HepG2 (cell line): ENCODE data around the gene FBXO24. TPM values are rescaled to one million over a fixed set of nuclear protein-coding genes. Genes with fewer than 3 reads are reported as not detected.
A peak's percentile ranks its signal among the peaks of the same experiment; 100 is the strongest.

Experiments
- ARNTL ChIP-seq: sonication (generic); formaldehyde crosslinking; IDR thresholded peaks from 2 replicates; pipeline ENCODE4 v1.4.0; 2020; ENCODE audit warnings: mild to moderate bottlenecking, missing genetic modification reagents
- DZIP1 ChIP-seq: sonication (generic); formaldehyde crosslinking; IDR thresholded peaks from 2 replicates; pipeline ENCODE4 v1.5.0; 2020; ENCODE audit warnings: mild to moderate bottlenecking, missing genetic modification reagents
- FOXO4 ChIP-seq: sonication (generic); formaldehyde crosslinking; conservative IDR thresholded peaks from 2 replicates; pipeline ENCODE4 v1.8.1; 2023; ENCODE audit warnings: missing genetic modification reagents
- JDP2 ChIP-seq: sonication (generic); formaldehyde crosslinking; IDR thresholded peaks from 2 replicates; pipeline ENCODE4 v1.8.1; 2022; ENCODE audit warnings: missing genetic modification reagents, borderline replicate concordance
- MAZ ChIP-seq, 2 experiments: sonication (generic) in 1 of 2; formaldehyde crosslinking in 1 of 2; IDR thresholded peaks; 2 replicates each; pipeline versions ENCODE4 v1.5.0 to v1.6.1; 2012 to 2020; ENCODE audit warnings: low read depth in 2 of 2, mild to moderate bottlenecking in 2 of 2, borderline replicate concordance in 1 of 2, improper control_type of control experiment in 1 of 2, low read length in 1 of 2, missing genetic modification reagents in 1 of 2, moderate library complexity in 1 of 2
- NFYC ChIP-seq: IDR thresholded peaks from 2 replicates; pipeline ENCODE4 v1.6.1; 2016; ENCODE audit warnings: missing genetic modification reagents, missing compliant biosample characterization
- ZNF180 ChIP-seq: sonication (generic); formaldehyde crosslinking; IDR thresholded peaks from 2 replicates; pipeline ENCODE4 v1.4.0; 2020; ENCODE audit warnings: low read depth, missing genetic modification reagents, borderline replicate concordance
- ZNF431 ChIP-seq: sonication (generic); formaldehyde crosslinking; IDR thresholded peaks from 2 replicates; pipeline ENCODE4 v1.9.0; 2022; ENCODE audit warnings: missing genetic modification reagents, low read depth, mild to moderate bottlenecking, borderline replicate concordance
- ZNF574 ChIP-seq: sonication (generic); formaldehyde crosslinking; IDR thresholded peaks from 2 replicates; pipeline ENCODE4 v1.4.0; 2020; ENCODE audit warnings: missing genetic modification reagents
- polyA plus RNA-seq, 8 experiments: library from polyadenylated mRNA; depleted of rRNA in 3 of 8; stranded (reverse) in 7 of 8; unstranded in 1 of 8; fragments of >200 nt; fragmentation: Illumina TruSeq in 4 of 8; extraction: Trizol in 4 of 8; gene quantifications; 2 replicates each; pipeline versions ENCODE4 v1.2.1 to v1.2.3, GENCODE V29; 2011 to 2016; ENCODE audit warnings: low read depth in 4 of 8, missing spikeins in 1 of 8, mixed read lengths in 1 of 8; ENCODE audit not compliant: insufficient read depth in 1 of 8
- total RNA-seq, 5 experiments: library from RNA; depleted of rRNA; stranded (reverse); fragments of >200 nt; fragmentation: Illumina TruSeq; extraction: Trizol; gene quantifications; 2 replicates each; pipeline ENCODE4 v1.2.3, GENCODE V29; 2016; ENCODE audit warnings: low read depth in 1 of 5
- TF ChIP-seq, protein P1 (sequence below): sonication (generic); formaldehyde crosslinking; conservative IDR thresholded peaks from 2 replicates; pipeline ENCODE4 v1.4.0; 2020; ENCODE audit warnings: missing genetic modification reagents
- TF ChIP-seq, protein P2 (sequence below): sonication (generic); formaldehyde crosslinking; IDR thresholded peaks from 2 replicates; pipeline ENCODE4 v1.5.1; 2020; ENCODE audit warnings: mild to moderate bottlenecking, missing genetic modification reagents, moderate library complexity
- TF ChIP-seq, protein P3 (sequence below): sonication (generic); formaldehyde crosslinking; IDR thresholded peaks from 2 replicates; pipeline ENCODE4 v1.5.0; 2020; ENCODE audit warnings: missing genetic modification reagents

Gene FBXO24
- total and polyA plus RNA-seq, 2 of the 13 experiments (the other 11 are each of a cell fraction or from before 2014, with no cell fraction given) = 0.20 to 0.55 TPM

GRCh38 chr7:100586266-100587025, at the start of gene FBXO24 (continued):
- TF ChIP-seq, protein P1, sequence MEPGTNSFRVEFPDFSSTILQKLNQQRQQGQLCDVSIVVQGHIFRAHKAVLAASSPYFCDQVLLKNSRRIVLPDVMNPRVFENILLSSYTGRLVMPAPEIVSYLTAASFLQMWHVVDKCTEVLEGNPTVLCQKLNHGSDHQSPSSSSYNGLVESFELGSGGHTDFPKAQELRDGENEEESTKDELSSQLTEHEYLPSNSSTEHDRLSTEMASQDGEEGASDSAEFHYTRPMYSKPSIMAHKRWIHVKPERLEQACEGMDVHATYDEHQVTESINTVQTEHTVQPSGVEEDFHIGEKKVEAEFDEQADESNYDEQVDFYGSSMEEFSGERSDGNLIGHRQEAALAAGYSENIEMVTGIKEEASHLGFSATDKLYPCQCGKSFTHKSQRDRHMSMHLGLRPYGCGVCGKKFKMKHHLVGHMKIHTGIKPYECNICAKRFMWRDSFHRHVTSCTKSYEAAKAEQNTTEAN = no peak
- no peak for TF ChIP-seq FOXO4 (CRISPR knock-in tag)
- TF ChIP-seq DZIP1 (CRISPR knock-in tag) = no peak
- TF ChIP-seq, protein P2, sequence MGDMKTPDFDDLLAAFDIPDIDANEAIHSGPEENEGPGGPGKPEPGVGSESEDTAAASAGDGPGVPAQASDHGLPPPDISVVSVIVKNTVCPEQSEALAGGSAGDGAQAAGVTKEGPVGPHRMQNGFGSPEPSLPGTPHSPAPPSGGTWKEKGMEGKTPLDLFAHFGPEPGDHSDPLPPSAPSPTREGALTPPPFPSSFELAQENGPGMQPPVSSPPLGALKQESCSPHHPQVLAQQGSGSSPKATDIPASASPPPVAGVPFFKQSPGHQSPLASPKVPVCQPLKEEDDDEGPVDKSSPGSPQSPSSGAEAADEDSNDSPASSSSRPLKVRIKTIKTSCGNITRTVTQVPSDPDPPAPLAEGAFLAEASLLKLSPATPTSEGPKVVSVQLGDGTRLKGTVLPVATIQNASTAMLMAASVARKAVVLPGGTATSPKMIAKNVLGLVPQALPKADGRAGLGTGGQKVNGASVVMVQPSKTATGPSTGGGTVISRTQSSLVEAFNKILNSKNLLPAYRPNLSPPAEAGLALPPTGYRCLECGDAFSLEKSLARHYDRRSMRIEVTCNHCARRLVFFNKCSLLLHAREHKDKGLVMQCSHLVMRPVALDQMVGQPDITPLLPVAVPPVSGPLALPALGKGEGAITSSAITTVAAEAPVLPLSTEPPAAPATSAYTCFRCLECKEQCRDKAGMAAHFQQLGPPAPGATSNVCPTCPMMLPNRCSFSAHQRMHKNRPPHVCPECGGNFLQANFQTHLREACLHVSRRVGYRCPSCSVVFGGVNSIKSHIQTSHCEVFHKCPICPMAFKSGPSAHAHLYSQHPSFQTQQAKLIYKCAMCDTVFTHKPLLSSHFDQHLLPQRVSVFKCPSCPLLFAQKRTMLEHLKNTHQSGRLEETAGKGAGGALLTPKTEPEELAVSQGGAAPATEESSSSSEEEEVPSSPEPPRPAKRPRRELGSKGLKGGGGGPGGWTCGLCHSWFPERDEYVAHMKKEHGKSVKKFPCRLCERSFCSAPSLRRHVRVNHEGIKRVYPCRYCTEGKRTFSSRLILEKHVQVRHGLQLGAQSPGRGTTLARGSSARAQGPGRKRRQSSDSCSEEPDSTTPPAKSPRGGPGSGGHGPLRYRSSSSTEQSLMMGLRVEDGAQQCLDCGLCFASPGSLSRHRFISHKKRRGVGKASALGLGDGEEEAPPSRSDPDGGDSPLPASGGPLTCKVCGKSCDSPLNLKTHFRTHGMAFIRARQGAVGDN (CRISPR knock-in tag) = peak; percentile 43; the same call in 1 of the 2 replicates
- no peak for TF ChIP-seq ARNTL (CRISPR knock-in tag)
- no peak for TF ChIP-seq ZNF180 (CRISPR knock-in tag)
- peak; percentile 98 for TF ChIP-seq NFYC (CRISPR knock-in tag)
- 0 out of 2 replicates have a peak, but pooled peaks have one; percentile 1 for TF ChIP-seq ZNF431 (CRISPR knock-in tag)
- TF ChIP-seq JDP2 (CRISPR knock-in tag) = no peak
- peak; percentile 9; the same call in 1 of the 2 replicates for TF ChIP-seq ZNF574 (CRISPR knock-in tag)
- TF ChIP-seq, protein P3, sequence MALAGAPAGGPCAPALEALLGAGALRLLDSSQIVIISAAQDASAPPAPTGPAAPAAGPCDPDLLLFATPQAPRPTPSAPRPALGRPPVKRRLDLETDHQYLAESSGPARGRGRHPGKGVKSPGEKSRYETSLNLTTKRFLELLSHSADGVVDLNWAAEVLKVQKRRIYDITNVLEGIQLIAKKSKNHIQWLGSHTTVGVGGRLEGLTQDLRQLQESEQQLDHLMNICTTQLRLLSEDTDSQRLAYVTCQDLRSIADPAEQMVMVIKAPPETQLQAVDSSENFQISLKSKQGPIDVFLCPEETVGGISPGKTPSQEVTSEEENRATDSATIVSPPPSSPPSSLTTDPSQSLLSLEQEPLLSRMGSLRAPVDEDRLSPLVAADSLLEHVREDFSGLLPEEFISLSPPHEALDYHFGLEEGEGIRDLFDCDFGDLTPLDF (CRISPR knock-in tag) = no peak
- peak; percentile 64; the same call in 1 of the 2 replicates for TF ChIP-seq MAZ (IDR thresholded peaks at IDR 0.05; ENCODE audit: borderline replicate concordance, low read depth, low read length)
- TF ChIP-seq MAZ (CRISPR knock-in tag; IDR thresholded peaks at IDR 0.05; ENCODE audit: low read depth) = no peak; the same call in none of the 2 replicates
